H9 (cell line): ENCODE results near the gene HMCES. TPM values are rescaled to one million over a fixed set of nuclear protein-coding genes. Genes with fewer than 3 reads are reported as not detected.

ENCODE experiments used
- DNase-seq: peaks from one replicate; pipeline ENCODE4 v3.0.0-alpha.2; 2017
- H2AFZ ChIP-seq: one replicate; pipeline ENCODE4 v1.6.1; 2013; ENCODE audit warnings: mild to moderate bottlenecking, low read length, control low read depth, moderate library complexity
- H2AK5ac ChIP-seq: 2 replicates; pipeline ENCODE4 v1.6.1; 2013; ENCODE audit warnings: low read length, control low read depth, mixed read lengths; ENCODE audit not compliant: insufficient read length
- H2BK120ac ChIP-seq: one replicate; pipeline ENCODE4 v1.6.1; 2013; ENCODE audit warnings: low read depth, mild to moderate bottlenecking, low read length, control low read depth, inconsistent platforms; ENCODE audit not compliant: poor library complexity, severe bottlenecking
- H2BK12ac ChIP-seq: 2 replicates; pipeline ENCODE4 v1.6.1; 2013; ENCODE audit warnings: low read length, control low read depth, mixed read lengths, low read depth; ENCODE audit not compliant: insufficient read length
- H2BK15ac ChIP-seq: 2 replicates; pipeline ENCODE4 v1.6.1; 2013; ENCODE audit warnings: low read depth, low read length, control low read depth
- H2BK20ac ChIP-seq: one replicate; pipeline ENCODE4 v1.6.1; 2013; ENCODE audit warnings: low read depth, mild to moderate bottlenecking, low read length, control low read depth, inconsistent platforms; ENCODE audit not compliant: poor library complexity, severe bottlenecking
- H2BK5ac ChIP-seq: 2 replicates; pipeline ENCODE4 v1.6.1; 2013; ENCODE audit warnings: low read length, control low read depth, mixed read lengths; ENCODE audit not compliant: insufficient read length
- H3K14ac ChIP-seq: 2 replicates; pipeline ENCODE4 v1.6.1; 2013; ENCODE audit warnings: low read length, control low read depth; ENCODE audit not compliant: insufficient read depth
- H3K18ac ChIP-seq: 2 replicates; pipeline ENCODE4 v1.6.1; 2013; ENCODE audit warnings: low read depth, mild to moderate bottlenecking, mixed read lengths, low read length, control low read depth; ENCODE audit not compliant: insufficient read length
- H3K23ac ChIP-seq: 2 replicates; pipeline ENCODE4 v1.6.1; 2013; ENCODE audit warnings: low read length, control low read depth, mixed read lengths, low read depth; ENCODE audit not compliant: insufficient read length
- H3K23me2 ChIP-seq: 2 replicates; pipeline ENCODE4 v1.6.1; 2013; ENCODE audit warnings: low read depth, mild to moderate bottlenecking, mixed read lengths, low read length, control low read depth; ENCODE audit not compliant: insufficient read length, poor library complexity, severe bottlenecking
- H3K27ac ChIP-seq: 2 replicates; pipeline ENCODE4 v1.5.1; 2013; ENCODE audit warnings: low read length, control low read depth, mixed read lengths, low read depth; ENCODE audit not compliant: insufficient read length
- H3K27me3 ChIP-seq: 2 replicates; pipeline ENCODE4 v1.6.1; 2013; ENCODE audit warnings: low read length, control low read depth, inconsistent platforms; ENCODE audit not compliant: insufficient read depth
- H3K4ac ChIP-seq: 2 replicates; pipeline ENCODE4 v1.6.1; 2013; ENCODE audit warnings: low read depth, mild to moderate bottlenecking, control low read depth, inconsistent platforms, low read length, moderate library complexity
- H3K4me1 ChIP-seq: 2 replicates; pipeline ENCODE4 v1.6.1; 2013; ENCODE audit warnings: low read length, control low read depth, inconsistent platforms; ENCODE audit not compliant: insufficient read depth
- H3K4me2 ChIP-seq: 2 replicates; pipeline ENCODE4 v1.6.1; 2013; ENCODE audit warnings: low read length, control low read depth, mixed read lengths; ENCODE audit not compliant: insufficient read length, insufficient read depth
- H3K56ac ChIP-seq: 2 replicates; pipeline ENCODE4 v1.6.1; 2013; ENCODE audit warnings: low read depth, mild to moderate bottlenecking, mixed read lengths, low read length, control low read depth; ENCODE audit not compliant: insufficient read length
- H3K79me1 ChIP-seq: 2 replicates; pipeline ENCODE4 v1.6.1; 2013; ENCODE audit warnings: low read depth, mild to moderate bottlenecking, moderate library complexity, low read length, control low read depth, inconsistent platforms; ENCODE audit not compliant: insufficient read depth, poor library complexity, severe bottlenecking
- H3K79me2 ChIP-seq: 2 replicates; pipeline ENCODE4 v1.6.1; 2013; ENCODE audit warnings: low read length, control low read depth, inconsistent platforms; ENCODE audit not compliant: insufficient read depth
- H3K9ac ChIP-seq: 2 replicates; pipeline ENCODE4 v1.6.1; 2013; ENCODE audit warnings: low read length, control low read depth, mixed read lengths; ENCODE audit not compliant: insufficient read length; ENCODE audit errors: extremely low read depth
- H3K9me3 ChIP-seq: one replicate; pipeline ENCODE4 v1.6.1; 2013; ENCODE audit warnings: low read depth, low read length, inconsistent platforms; ENCODE audit not compliant: control insufficient read depth
- H3T11ph ChIP-seq: one replicate; pipeline ENCODE4 v1.6.1; 2013; ENCODE audit warnings: mild to moderate bottlenecking, low read length, control low read depth, inconsistent platforms
- H4K20me1 ChIP-seq: one replicate; pipeline ENCODE4 v1.6.1; 2013; ENCODE audit not compliant: control insufficient read depth, insufficient read length, insufficient read depth
- H4K5ac ChIP-seq: 2 replicates; pipeline ENCODE4 v1.6.1; 2013; ENCODE audit warnings: low read depth, mild to moderate bottlenecking, mixed read lengths, low read length, control low read depth; ENCODE audit not compliant: insufficient read length
- H4K8ac ChIP-seq: replicated peaks from 2 replicates; pipeline ENCODE4 v1.6.1; 2013; ENCODE audit warnings: low read length, control low read depth, mixed read lengths, low read depth; ENCODE audit not compliant: insufficient read length
- H4K91ac ChIP-seq: 2 replicates; pipeline ENCODE4 v1.6.1; 2013; ENCODE audit warnings: low read depth, mild to moderate bottlenecking, moderate library complexity, mixed read lengths, low read length, control low read depth; ENCODE audit not compliant: insufficient read length
- H3K27ac Mint-ChIP-seq, 3 experiments: 2 replicates in 2 of 3; 3 replicates in 1 of 3; pipeline ENCODE4 v1.8.0; 2020 to 2021; ENCODE audit warnings: mixed read lengths in 3 of 3, mild to moderate bottlenecking in 1 of 3, moderate library complexity in 1 of 3
- H3K27me3 Mint-ChIP-seq: 2 replicates; pipeline ENCODE4 v1.8.0; 2021; ENCODE audit warnings: low read depth, mild to moderate bottlenecking, moderate library complexity, mixed read lengths
- H3K36me3 Mint-ChIP-seq, 3 experiments: 2 replicates in 2 of 3; 3 replicates in 1 of 3; pipeline ENCODE4 v1.8.0; 2020 to 2021; ENCODE audit warnings: low read depth in 3 of 3, mixed read lengths in 3 of 3; ENCODE audit not compliant: insufficient read depth in 1 of 3
- H3K4me1 Mint-ChIP-seq, 2 experiments: 2 replicates each; pipeline ENCODE4 v1.8.0; 2020; ENCODE audit warnings: mixed read lengths in 2 of 2
- H3K4me3 Mint-ChIP-seq, 2 experiments: 2 replicates in 1 of 2; 3 replicates in 1 of 2; pipeline ENCODE4 v1.8.0; 2020 to 2021; ENCODE audit warnings: mild to moderate bottlenecking in 2 of 2, mixed read lengths in 2 of 2, moderate library complexity in 1 of 2
- H3K9me3 Mint-ChIP-seq, 2 experiments: 2 replicates in 1 of 2; 3 replicates in 1 of 2; pipeline ENCODE4 v1.8.0; 2020; ENCODE audit warnings: mild to moderate bottlenecking in 2 of 2, mixed read lengths in 2 of 2, moderate library complexity in 1 of 2
- CTCF ChIP-seq: fragments of 200-600 bp; sonication (generic); conservative IDR thresholded peaks from 3 replicates; pipeline ENCODE4 v1.8.0; 2021; ENCODE audit warnings: antibody characterized with exemption, mild to moderate bottlenecking
- WGBS: extraction: QIAGEN DNeasy Blood & Tissue Kit; methylation state at CpG from one replicate; pipeline ENCODE4 v1.1.7; 2013; ENCODE audit warnings: missing lambda C conversion rate, low lambda C conversion rate, mixed read lengths; ENCODE audit not compliant: insufficient read length; ENCODE audit errors: extremely low coverage; 5-methylcytosine and 5-hydroxymethylcytosine counted together
- total RNA-seq: library from RNA; stranded (reverse); gene quantifications from 2 replicates; pipeline ENCODE4 v1.2.1, GENCODE V29; 2021

HMCES gene
- total RNA-seq, 1 experiment from 2014 or later = 52.4 TPM

GRCh38 chr3:129317848-129318247, 39.2 kb downstream of the HMCES start:
- no peak overlapping the region for H2AK5ac ChIP-seq
- H3K14ac ChIP-seq = no peak overlapping the region
- no peak overlapping the region for H2BK5ac ChIP-seq
- no peaks in the 10 kb centered on the region; a peak in 1 of 5 replicates for H3K9me3 Mint-ChIP-seq
- no peak overlapping the region for H3K23ac ChIP-seq
- H3T11ph ChIP-seq = no peak overlapping the region
- no peak overlapping the region for H4K91ac ChIP-seq
- no peaks in the 10 kb centered on the region for H3K79me1 ChIP-seq
- DNase-seq = no peak
- no peaks in the 10 kb centered on the region for H3K79me2 ChIP-seq
- H3K27me3 Mint-ChIP-seq = no peaks in the 10 kb centered on the region; the same call in 1 of the 2 replicates
- H3K9ac ChIP-seq = no peak overlapping the region
- no peaks in the 10 kb centered on the region for H4K20me1 ChIP-seq
- no peak overlapping the region for H3K18ac ChIP-seq
- no peaks in the 10 kb centered on the region for H3K9me3 ChIP-seq
- H2AFZ ChIP-seq = no peak overlapping the region
- H2BK12ac ChIP-seq = no peak overlapping the region
- H2BK15ac ChIP-seq = no peak overlapping the region
- TF ChIP-seq CTCF = no peak
- H3K4me3 Mint-ChIP-seq = peak overlapping the region; percentile 75 to 90; a peak in 1 of 5 replicates
- H3K27ac Mint-ChIP-seq = no peak overlapping the region; a peak in 1 of 7 replicates
- H3K4me2 ChIP-seq = no peak overlapping the region
- no peaks in the 10 kb centered on the region for H3K27me3 ChIP-seq
- H2BK120ac ChIP-seq = no peak overlapping the region
- H4K8ac ChIP-seq = no peak overlapping the region
- peaks cover 3 to 14% (median 9%) of the 10 kb centered on the region in 3 experiments; a peak in 5 of 7 replicates for H3K36me3 Mint-ChIP-seq
- peaks cover 4% of the 10 kb centered on the region for H3K23me2 ChIP-seq
- no peak overlapping the region for H3K56ac ChIP-seq
- H3K4ac ChIP-seq = no peak overlapping the region
- H4K5ac ChIP-seq = no peak overlapping the region
- peaks cover 10 to 11% of the 10 kb centered on the region in 2 experiments for H3K4me1 Mint-ChIP-seq
- H3K27ac ChIP-seq = no peak overlapping the region
- no peaks in the 10 kb centered on the region for H3K4me1 ChIP-seq
- no peak overlapping the region for H2BK20ac ChIP-seq
- WGBS = no CpG with 5 or more reads among the region's 5 CpGs
